G401.6 (cell line): ENCODE data around the gene ZNF385A.

Experiments used
- FAIRE-seq: peaks from 2 replicates; lab custom pipeline; 2012; peaks lifted over from hg19 to GRCh38; lab: Jason Lieb, UNC

Gene ZNF385A, protein sequence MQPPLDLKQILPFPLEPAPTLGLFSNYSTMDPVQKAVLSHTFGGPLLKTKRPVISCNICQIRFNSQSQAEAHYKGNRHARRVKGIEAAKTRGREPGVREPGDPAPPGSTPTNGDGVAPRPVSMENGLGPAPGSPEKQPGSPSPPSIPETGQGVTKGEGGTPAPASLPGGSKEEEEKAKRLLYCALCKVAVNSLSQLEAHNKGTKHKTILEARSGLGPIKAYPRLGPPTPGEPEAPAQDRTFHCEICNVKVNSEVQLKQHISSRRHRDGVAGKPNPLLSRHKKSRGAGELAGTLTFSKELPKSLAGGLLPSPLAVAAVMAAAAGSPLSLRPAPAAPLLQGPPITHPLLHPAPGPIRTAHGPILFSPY

GRCh38 chr12:54384591-54385041 is at the start of gene ZNF385A:
Gene ZNF385A (minus strand): TSS chr12:54384733. CDS start chr12:54384514, 219 bp downstream.
- FAIRE-seq, result no peak

DNA sequence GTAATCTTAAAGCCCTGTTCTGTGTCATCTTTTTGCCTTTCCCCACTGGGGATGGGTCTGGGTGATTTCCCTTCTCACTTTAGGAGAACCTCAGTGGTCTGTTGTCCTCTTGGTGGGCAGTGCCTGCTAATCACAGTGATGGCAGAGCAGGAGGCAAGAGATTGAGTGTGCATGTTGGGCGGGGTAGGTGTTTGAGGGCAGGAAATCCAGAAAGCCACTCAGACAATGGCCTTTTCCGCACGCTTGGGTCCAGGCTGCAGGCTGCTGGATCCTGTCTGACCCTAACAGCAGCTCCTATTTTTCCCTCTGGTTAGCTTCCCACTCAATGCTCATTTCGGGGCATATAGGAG is 48.3 kb upstream of the ZNF385A start:
- no peak for FAIRE-seq

DNA sequence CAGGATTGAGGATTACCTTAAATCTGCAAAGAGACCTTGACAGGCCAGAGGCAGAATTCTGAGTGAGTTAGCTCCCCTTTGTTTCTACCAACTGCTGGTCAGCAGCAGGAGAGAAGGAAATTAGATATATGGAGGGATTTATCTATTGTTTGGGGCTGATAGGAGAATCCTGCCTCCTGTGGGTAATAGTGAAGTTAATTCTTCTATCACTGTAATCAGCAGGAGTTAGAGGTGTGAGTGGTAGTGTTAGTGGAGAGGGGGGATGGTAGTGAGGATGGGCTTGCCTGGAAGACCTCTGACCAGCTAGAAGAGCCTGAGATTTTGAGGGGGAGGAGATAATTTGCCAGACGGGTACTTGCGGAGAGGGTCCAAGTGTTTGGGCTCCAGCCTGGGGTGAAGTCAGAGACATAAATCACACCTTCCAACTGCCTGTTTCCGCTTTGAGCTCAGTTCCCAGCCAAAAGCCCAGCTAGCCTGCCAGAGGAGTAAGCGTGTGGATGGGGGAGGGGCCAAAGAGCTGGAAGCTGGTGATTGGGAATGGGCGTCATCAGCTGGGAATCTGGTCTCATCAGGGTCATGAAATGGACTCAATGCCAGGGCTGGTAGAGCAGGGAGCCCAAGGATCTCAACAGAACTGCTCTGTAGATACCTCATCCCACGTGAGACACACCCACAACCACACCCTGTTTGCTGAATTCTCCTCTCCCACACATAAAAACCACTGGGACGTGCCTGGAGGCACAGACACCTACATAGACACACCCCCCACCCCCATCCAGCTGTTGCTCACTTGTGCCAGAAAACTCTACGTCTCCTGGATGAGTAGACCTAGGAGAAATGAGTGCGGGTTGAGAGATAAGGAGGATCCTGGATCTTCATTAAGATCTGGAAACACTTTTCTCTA is 47.6 kb upstream of the ZNF385A start:
- FAIRE-seq, result no peak

DNA sequence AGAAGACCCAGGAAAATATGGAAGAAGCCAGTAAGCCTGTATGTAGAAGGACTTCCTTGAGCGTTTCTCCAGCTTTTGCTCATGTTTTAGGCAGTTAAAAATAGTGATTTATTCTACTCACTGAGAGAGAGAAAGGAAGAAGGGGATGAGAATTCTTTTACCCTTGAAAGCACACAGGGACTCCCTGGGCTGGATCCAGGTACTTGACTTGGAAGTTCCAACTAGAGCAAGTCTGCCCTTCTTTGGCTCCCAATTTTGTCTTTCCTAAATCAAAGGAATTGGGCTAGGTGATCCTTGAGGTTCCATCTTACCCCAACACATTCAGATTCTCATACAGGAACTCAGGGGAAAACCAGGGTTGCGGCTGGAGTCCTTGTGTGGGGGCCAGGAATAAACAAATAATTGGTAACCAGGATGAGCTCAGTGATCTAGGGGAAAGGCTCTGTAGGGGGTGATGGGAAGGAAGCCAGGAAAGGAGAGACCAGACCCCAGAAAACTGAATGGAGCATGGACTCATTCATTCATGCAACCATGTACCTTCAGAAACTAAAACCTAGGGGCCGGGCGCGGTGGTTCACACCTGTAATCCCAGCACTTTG is 46.0 kb upstream of the ZNF385A start:
- FAIRE-seq, result no peak

GRCh38 chr12:54429014-54429471 is 44.5 kb upstream of the ZNF385A start:
- FAIRE-seq, result no peak

GRCh38 chr12:54428050-54429013 is 43.8 kb upstream of the ZNF385A start:
- no peak for FAIRE-seq

- FAIRE-seq, result no peak
Observed at GRCh38 chr12:54427106-54427505, 42.6 kb upstream of the ZNF385A start.

GRCh38 chr12:54426690-54427089 is 42.2 kb upstream of the ZNF385A start:
- no peak for FAIRE-seq

DNA sequence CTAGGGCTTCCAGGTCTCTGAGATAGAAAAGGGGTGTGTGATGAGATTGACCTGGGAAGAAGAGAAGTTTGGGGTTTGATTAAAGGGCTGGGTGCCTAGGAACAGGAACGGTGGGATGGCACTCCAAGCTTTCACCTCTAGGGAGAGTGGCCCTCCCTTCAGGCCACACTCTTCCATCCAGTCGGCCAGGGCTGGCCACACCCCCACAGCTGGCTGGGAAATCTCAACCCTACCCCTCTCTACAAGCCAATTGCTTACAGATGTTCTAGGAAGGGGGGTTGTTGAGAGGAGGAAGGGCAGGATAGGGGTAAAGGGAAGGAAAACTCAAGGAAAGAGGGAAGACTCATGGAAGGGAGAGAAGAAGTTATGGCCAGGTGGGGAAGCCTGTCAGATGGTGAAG is 41.2 kb upstream of the ZNF385A start:
- no peak for FAIRE-seq

DNA sequence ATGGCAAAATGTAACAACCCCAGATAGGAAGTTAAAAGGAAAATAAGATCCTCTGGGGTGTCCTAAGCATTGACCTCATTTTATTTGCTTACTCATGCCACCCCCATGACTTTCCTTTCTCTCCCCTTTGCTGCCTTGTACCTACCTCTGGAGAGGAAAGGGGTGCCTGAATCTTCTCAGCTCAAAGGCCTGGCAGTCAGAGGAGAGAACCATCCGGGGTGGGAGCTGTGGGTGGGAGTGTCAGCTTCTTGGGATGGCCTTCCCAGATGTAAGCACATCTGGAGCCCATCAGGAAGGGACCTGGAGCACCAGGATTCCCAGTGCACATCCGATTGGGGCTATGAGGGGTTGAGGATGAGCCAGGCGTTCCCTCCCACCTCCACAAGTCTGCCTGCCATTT is 39.7 kb upstream of the ZNF385A start:
- no peak for FAIRE-seq

DNA sequence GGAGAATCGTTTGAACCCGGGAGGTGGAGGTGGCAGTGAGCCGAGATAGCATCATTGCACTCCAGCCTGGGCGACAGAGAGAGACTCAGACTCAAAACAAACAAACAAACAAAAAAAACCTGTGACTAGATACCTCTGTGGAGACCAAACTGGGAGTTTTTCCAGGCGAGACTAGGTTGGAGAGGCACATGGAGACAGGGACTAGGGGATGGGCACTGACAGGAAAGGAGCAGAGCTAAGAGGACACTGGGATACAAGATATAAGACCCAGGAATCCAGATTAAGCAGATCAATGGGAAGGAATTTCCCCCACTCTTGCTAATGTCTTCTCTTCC is 39.2 kb upstream of the ZNF385A start:
- FAIRE-seq, result no peak

DNA sequence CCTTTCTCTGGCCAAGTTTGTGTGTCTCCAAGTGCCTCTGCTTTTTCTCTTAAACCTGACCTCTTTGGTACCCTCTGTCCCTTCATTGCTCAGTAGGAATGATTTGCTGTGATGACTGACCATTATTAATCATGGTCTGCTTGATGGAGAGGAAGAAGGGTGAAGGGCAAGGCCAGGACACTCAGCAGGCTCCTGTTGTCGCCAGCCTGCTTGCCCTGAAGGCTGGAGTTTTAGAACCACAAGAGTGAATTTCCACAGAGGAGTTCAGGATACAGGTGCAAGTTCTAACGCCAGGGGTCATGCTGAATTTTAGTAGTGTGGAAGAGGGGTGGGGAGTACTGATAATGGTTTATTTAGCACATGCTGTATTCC is 37.3 kb upstream of the ZNF385A start:
- FAIRE-seq, result no peak

DNA sequence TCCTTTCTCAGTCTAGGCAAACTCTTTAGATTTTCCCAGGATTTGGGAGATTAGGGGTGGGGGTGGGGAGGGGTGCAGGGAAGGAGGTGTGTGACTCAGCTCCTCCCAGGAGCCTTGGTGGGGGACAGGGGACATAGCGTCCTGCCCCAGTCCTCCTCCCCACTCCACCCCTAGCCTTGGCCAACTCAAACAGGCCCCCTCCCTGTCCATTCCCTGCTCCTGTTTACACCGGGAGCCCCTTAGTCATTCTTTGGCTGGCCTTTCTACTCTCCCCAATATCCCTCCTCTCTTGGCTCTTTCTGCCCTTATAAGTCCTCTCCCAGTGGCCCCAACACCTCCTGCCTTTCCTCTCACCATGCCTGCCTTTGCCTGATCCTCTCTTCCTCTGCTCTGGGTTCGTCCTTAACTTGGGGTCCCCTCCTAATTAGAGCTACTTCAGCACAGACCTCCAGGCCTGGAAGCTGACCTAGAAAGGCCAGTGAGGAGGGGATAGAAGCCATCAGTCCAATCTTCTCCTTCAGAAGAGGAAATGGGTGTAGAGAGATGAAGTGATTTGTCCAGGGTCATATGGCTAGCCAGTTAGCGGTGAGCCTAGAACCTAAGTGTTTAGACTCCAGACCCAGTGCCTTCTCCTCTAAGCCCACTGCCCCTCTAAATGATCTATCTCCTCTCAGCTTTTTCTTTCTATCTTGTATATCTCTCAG is 36.8 kb upstream of the ZNF385A start:
- no peak for FAIRE-seq

GRCh38 chr12:54420766-54421144 is 36.2 kb upstream of the ZNF385A start:
- FAIRE-seq, result no peak

- no peak for FAIRE-seq
Observed at GRCh38 chr12:54419088-54419887, 34.8 kb upstream of the ZNF385A start, which contains the start of gene ITGA5. Gene ITGA5 (minus strand): TSS chr12:54419266. CDS start chr12:54419198, 68 bp downstream.

- no peak for FAIRE-seq
Observed at GRCh38 chr12:54418441-54419087, 34.0 kb upstream of the ZNF385A start.

- FAIRE-seq, result no peak
Observed at GRCh38 chr12:54417712-54418440, 33.3 kb upstream of the ZNF385A start.

- FAIRE-seq, result no peak
Observed at GRCh38 chr12:54416687-54417603, 32.4 kb upstream of the ZNF385A start.
